HG02759 (cell line): Measurements from ENCODE around the gene MKLN1.
"Not testable (repeated sequence)": the region's sequence is repeated elsewhere in the genome, so short reads cannot be mapped to it uniquely, and the experiment has no call there.

ENCODE experiments used
- ATAC-seq: cut with Tn5 transposase; IDR thresholded peaks from one replicate; pipeline ENCODE4 v1.9.1; 2021; ENCODE audit warnings: mild to moderate bottlenecking, moderate library complexity; ENCODE audit not compliant: unreplicated experiment

The MKLN1 gene

DNA sequence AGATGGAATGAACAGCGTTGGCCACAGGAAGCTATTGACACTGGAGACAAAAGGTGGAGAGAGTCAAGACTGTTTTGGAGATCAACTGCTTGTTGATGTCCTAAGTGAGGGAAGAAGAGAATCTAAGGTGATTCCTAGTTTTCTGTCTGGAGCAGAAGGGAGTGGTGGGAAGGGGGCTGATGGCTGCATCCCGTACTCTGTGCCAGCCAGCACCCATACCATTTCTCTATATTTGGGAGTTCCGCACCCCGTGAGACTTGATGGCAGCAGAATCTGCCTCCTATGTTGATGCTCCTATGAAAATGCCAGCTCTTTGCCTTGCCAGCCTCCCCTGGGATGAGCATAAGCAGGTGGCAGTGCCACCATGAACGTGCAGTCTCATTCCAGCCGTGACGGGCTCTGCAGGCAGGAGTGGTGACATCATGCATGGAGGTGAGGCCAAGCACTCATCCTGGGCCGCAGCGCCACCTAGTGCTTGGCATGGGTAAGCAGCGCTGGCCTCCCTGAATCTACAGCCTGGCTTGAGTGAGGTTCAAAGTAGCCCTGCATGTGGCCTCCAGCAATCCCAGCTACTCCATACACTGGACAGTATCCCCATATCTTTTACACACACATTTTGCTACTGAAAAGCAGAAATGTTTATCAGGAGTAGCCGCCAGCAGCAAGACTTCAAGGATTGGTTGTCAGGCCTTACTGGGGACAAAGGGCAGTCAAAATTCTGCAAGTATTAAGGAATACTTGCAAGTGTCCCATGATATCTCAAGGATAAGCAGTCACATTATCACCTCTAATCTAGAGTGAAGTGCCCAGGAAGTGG is 185.8 kb downstream of the MKLN1 start:
- peak; percentile 99 for ATAC-seq

- not testable (repeated sequence) for ATAC-seq
Measured at GRCh38 chr7:131515471-131515870, 187.8 kb downstream of the MKLN1 start.

GRCh38 chr7:131517218-131517923 is 189.7 kb downstream of the MKLN1 start:
- no peak for ATAC-seq

DNA sequence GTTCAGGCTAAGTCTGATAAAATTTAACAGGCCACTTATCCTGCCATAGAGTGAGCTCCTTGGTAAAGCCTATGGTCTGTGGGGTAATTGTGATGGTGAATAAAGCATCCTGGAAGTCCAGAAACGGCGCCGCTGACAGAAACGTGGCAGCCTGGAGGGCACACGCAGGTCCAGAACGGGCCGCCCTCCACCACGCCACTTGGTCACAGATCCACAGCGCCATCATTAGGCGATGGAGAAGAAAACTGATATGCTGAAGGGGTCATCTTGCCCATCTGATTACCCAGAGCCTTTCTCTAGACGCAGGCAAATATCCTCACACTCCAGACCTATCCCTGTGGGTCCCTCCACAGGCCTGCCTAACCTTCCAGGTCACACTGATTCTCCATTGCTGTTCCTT is 190.9 kb downstream of the MKLN1 start:
- no peak for ATAC-seq

DNA sequence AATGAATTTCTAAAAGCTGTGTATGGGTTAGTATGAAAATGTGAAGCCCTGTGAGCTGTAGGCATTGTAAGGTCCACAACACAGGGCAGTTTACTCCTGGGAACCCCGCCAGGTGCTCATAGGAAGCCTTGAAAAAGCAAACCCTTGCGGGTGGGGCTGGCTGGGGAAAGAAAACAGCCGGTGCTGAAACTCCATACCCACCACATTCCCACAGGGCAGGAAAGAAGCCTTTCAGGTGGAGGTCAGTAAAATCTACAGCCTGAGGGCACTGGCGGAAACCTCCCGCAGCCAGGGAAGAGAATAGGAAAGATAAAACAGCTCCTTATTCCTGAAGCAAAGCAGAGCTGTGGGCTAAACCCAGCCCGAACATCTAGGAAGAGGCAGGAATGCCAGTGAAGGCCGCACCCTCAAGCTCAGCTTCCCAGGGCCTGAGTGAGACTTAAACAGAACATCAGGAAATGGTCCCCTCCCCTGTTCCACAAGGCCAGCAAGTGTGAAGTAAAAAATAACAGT is 194.0 kb downstream of the MKLN1 start:
- no peak for ATAC-seq

- peak; percentile 61 for ATAC-seq
Measured at GRCh38 chr7:131522325-131522930, 194.8 kb downstream of the MKLN1 start.

DNA sequence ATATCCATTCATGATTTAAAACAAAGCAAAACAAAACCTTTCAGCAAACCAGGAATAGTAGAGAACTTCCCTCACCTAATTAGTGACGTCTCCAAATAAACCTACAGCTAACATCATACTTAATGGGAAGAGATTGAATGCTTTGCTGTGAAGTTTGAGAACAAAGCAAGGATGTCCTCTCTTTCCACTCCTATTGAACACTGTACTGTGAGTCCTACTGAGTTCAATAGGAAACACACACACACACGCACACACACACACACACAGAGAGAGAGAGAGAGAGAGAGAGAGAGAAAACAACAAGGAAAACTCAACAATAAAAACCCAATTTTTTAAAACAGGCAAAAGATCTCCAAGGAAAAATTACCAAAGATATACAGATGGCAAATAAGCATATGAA is 196.4 kb downstream of the MKLN1 start:
- ATAC-seq, result no peak

DNA sequence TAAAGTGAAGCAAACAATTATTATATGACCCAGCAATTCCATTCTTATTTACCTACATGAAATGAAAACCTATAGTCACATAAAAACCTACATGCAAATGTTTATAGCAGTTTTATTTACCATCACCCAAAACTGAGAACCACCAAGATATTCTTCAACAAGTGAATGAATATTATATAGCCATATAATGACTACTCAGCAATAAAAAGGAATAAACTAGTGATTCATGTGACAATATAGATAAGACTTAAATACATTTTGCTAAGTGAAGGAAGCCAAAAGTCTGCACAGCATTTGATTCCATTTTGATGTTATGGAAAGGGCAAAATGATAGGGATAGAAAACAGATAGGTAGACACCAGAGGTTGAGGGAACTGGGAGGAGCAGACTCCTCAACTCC is 197.0 kb downstream of the MKLN1 start:
- ATAC-seq, result no peak

GRCh38 chr7:131525820-131526219 is 198.1 kb downstream of the MKLN1 start:
- no peak for ATAC-seq

DNA sequence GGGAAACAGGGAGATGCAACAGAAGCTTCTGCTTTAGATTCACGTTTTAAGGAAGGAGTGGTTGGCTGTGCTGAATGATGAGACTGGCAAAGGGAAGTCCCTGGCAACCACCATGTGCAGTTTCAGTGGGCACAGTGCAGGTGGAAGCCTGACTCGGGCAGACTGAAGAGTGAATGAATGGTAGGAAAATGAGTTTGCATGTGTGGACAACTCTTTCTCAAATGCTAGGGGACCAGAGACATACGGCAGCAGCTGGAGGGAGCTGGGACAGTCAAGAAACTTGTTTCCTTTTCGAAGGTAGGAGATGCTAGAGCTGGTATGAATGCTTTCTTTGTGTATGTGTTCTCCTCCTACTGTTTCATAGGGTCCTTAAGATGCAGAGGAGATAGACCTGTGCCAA is 199.8 kb downstream of the MKLN1 start:
- no peak for ATAC-seq

- ATAC-seq, result no peak
Measured at GRCh38 chr7:131529179-131529578, 201.5 kb downstream of the MKLN1 start.

- no peak for ATAC-seq
Measured at GRCh38 chr7:131529617-131530016, 201.9 kb downstream of the MKLN1 start.

DNA sequence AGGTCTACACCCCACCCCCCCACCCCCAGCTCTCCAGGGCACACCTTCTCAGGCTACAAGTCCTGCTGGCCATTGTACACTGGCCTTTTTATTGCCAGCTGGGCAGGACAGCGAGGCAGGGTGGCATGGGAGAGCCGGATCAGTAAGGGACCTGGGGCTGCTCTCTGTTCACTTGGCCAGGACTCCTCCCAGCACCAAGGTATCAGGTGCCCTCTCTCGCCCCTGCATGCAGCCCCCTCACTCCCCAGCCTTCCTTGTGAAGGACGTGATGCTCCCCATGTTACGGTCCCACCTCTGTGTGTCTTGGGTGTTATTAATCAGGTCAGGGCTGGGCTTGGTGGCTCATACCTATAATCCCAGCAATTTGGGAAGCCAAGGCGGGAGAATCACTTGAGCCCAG is 202.5 kb downstream of the MKLN1 start:
- ATAC-seq, result no peak

- no peak for ATAC-seq
Measured at GRCh38 chr7:131532570-131533091, 205.0 kb downstream of the MKLN1 start.

GRCh38 chr7:131533151-131533559 is 205.5 kb downstream of the MKLN1 start:
- ATAC-seq, result no peak

GRCh38 chr7:131533566-131534561 is 206.2 kb downstream of the MKLN1 start:
- no peak for ATAC-seq

GRCh38 chr7:131536361-131536849 is 208.7 kb downstream of the MKLN1 start:
- ATAC-seq, result no peak

DNA sequence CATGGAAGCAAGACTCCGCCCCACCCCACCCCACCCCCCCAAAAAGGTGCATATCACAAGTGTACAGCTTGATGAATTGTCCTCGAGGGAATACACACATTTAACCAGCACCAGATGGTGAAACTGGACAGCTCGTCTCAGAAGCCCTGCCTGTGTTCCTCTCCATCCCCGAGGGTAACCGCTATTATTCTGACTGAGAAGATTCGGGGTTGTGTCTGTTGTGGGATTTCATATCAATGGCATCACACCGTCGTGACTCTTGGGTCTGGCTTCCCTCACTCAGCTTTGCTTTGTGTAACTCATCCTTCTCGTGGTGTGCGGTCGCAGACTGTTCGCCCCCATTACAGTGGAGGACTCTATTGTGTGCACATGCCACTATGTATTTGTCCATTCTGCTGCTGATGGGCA is 209.9 kb downstream of the MKLN1 start:
- ATAC-seq, result no peak

DNA sequence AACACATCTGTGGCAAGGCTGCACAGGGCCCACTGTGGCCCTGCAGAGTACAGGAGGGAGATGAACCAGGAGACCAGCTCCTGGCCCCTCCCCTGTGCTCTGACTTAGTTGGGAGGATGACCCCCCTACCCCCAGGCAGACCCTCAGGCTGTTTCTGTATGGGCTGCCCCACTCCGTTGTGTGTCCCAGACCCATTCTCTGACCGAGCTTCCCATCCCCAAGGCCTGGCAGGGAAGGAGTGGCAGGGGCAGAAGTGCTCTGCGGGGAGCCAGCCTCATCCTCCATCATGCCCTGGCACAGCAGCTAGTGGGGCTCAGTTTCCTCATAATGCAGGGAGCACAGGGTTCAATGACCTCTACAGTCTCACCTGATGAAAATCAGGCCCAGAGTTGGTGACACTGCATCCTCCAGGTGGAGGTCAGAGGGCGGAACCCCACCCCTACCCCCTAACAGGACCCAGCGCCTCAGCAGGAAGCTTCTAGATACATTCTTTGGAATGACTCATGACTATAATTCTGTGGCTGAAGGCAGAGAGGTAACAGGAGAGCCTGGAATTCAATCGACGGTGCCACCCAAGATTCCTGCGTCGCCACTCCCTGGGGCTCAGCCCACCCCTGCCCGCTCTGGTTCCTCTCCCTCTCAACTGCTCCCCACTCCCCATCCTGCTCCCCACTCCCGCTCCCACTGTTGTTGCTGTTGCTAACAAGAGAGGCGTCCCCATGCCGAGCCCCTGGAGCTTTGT is 210.6 kb downstream of the MKLN1 start:
- ATAC-seq, result no peak
